Osteocyte (in vitro differentiated cells): ENCODE data around the gene SRGAP2C. TPM values are rescaled to one million over a fixed set of nuclear protein-coding genes. Genes with fewer than 3 reads are reported as not detected.
"Not testable (repeated sequence)": the region's sequence is repeated elsewhere in the genome, so short reads cannot be mapped to it uniquely, and the experiment has no call there.

ENCODE experiments used
- DNase-seq: peaks from one replicate; pipeline ENCODE4 v3.0.0; 2021; ENCODE audit warnings: mixed read lengths; ENCODE audit not compliant: unreplicated experiment; ENCODE audit errors: extremely low spot score
- H3K27ac Mint-ChIP-seq: one replicate; pipeline ENCODE4 v1.8.0; 2021; ENCODE audit warnings: mild to moderate bottlenecking, mixed read lengths; ENCODE audit not compliant: unreplicated experiment
- H3K27me3 Mint-ChIP-seq: one replicate; pipeline ENCODE4 v1.8.0; 2021; ENCODE audit warnings: mixed read lengths; ENCODE audit not compliant: unreplicated experiment
- H3K36me3 Mint-ChIP-seq: one replicate; pipeline ENCODE4 v1.8.0; 2021; ENCODE audit warnings: mixed read lengths; ENCODE audit not compliant: unreplicated experiment
- H3K4me1 Mint-ChIP-seq: one replicate; pipeline ENCODE4 v1.8.0; 2021; ENCODE audit warnings: mixed read lengths; ENCODE audit not compliant: unreplicated experiment
- H3K4me3 Mint-ChIP-seq: one replicate; pipeline ENCODE4 v1.8.0; 2021; ENCODE audit warnings: mild to moderate bottlenecking, moderate library complexity, mixed read lengths; ENCODE audit not compliant: unreplicated experiment
- H3K9me3 Mint-ChIP-seq: one replicate; pipeline ENCODE4 v1.8.0; 2021; ENCODE audit warnings: mixed read lengths; ENCODE audit not compliant: unreplicated experiment
- total RNA-seq: library from RNA; stranded (reverse); gene quantifications from 2 replicates; pipeline ENCODE4 v1.2.1, GENCODE V29; 2021

SRGAP2C gene
- total RNA-seq, 1 donor from 2014 or later: 45.4 TPM

- H3K4me3 Mint-ChIP-seq, H3K36me3 Mint-ChIP-seq, H3K4me1 Mint-ChIP-seq, DNase-seq, H3K27ac Mint-ChIP-seq, H3K27me3 Mint-ChIP-seq, H3K9me3 Mint-ChIP-seq: not testable (repeated sequence)
Measured at GRCh38 chr1:121214544-121215156, 29.9 kb downstream of the SRGAP2C start.

DNA sequence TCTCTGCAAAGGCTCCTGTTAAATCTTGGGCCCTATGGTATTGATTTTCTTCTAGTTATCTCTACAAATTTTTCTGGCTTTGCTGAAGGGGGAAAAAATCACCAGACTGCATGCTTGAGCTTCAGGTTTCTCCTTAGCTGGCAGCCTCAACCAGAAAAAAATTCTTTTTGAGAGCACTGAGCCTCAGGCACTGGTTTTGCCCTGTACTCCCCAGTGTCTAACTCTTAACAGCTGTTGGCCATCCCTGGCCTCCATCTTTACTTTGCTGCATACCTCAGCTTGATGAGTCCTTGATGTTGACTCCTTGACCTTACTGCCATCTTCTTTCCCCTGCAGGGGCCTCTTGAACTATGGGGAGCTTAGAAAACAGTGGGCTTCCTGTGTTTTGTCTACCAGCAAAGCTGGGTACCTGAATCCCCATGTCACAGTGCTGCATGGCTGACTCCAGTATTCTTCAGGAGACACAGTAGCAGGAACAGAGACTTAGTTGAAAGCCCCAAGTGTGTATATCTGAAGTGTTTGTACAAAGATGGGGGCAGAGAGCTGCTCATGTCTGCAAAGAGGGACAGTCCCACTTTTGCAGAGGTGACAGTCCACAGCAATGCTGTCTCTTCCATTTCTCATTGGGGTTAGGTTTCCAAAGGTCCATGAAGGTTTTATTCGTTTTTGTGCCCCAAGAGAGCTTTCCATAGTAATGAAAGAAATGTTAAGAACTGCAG is 31.1 kb downstream of the SRGAP2C start:
- H3K4me1 Mint-ChIP-seq, H3K9me3 Mint-ChIP-seq, DNase-seq, H3K27me3 Mint-ChIP-seq, H3K27ac Mint-ChIP-seq, H3K36me3 Mint-ChIP-seq, H3K4me3 Mint-ChIP-seq: not testable (repeated sequence)

DNA sequence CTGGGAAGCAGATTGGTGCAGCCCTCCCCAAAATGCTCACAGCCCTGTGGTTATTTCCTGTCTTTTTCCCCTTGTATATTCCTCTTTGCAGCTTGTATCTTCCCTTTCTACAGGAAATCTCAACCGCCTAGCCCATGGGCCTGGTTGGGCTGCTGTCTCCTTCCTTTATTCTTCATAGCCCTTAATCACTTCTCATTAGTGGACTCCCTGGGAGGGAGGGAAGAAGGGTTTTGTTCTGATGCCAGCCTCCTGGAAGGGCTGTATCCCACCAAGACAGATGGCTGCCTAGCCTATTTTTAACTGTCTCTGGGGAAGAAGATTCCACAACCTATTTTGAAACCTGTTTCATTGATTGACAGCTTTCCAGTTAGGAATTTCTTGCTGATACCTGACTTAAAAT is 31.9 kb downstream of the SRGAP2C start:
- not testable (repeated sequence) for H3K27me3 Mint-ChIP-seq

DNA sequence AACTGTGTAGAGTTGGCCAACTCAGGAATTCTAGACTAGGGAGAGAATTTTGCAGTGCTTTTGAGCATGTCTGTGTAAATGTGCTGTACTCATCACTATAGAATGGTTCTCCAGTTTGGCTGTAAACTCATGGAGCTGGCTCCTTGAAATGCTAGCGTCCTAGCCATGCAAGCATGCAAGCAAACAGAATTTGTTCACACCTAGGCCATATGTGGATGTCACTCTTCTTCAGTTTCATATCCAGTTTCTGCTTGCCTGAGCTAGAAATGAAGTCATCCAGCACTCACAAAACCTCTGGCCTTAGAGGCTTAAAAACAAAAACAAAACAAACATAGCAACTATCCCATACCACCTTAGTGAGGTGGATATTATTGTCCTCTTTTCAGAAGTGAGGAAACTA is 37.0 kb downstream of the SRGAP2C start:
- not testable (repeated sequence) for H3K9me3 Mint-ChIP-seq, H3K27ac Mint-ChIP-seq, H3K36me3 Mint-ChIP-seq, H3K27me3 Mint-ChIP-seq, H3K4me3 Mint-ChIP-seq, DNase-seq, H3K4me1 Mint-ChIP-seq

More for the DNA sequence above, 31.9 kb downstream of the SRGAP2C start:
- H3K9me3 Mint-ChIP-seq, H3K36me3 Mint-ChIP-seq, DNase-seq, H3K27ac Mint-ChIP-seq, H3K4me3 Mint-ChIP-seq, H3K4me1 Mint-ChIP-seq: not testable (repeated sequence)

- H3K9me3 Mint-ChIP-seq, H3K27me3 Mint-ChIP-seq, DNase-seq, H3K27ac Mint-ChIP-seq, H3K4me3 Mint-ChIP-seq, H3K4me1 Mint-ChIP-seq, H3K36me3 Mint-ChIP-seq: not testable (repeated sequence)
Measured at GRCh38 chr1:121224714-121225113, 39.9 kb downstream of the SRGAP2C start.

- not testable (repeated sequence) for DNase-seq, H3K9me3 Mint-ChIP-seq, H3K4me3 Mint-ChIP-seq, H3K27ac Mint-ChIP-seq, H3K4me1 Mint-ChIP-seq, H3K36me3 Mint-ChIP-seq, H3K27me3 Mint-ChIP-seq
Measured at GRCh38 chr1:121226295-121226904, 41.6 kb downstream of the SRGAP2C start.

- H3K4me3 Mint-ChIP-seq, DNase-seq, H3K36me3 Mint-ChIP-seq, H3K27ac Mint-ChIP-seq, H3K27me3 Mint-ChIP-seq, H3K4me1 Mint-ChIP-seq, H3K9me3 Mint-ChIP-seq: not testable (repeated sequence)
Measured at GRCh38 chr1:121226925-121227324, 42.1 kb downstream of the SRGAP2C start.

GRCh38 chr1:121227544-121228330 is 43.0 kb downstream of the SRGAP2C start:
- DNase-seq, H3K9me3 Mint-ChIP-seq, H3K36me3 Mint-ChIP-seq, H3K4me1 Mint-ChIP-seq, H3K27me3 Mint-ChIP-seq, H3K27ac Mint-ChIP-seq, H3K4me3 Mint-ChIP-seq: not testable (repeated sequence)

- DNase-seq, H3K27me3 Mint-ChIP-seq, H3K4me3 Mint-ChIP-seq, H3K9me3 Mint-ChIP-seq, H3K36me3 Mint-ChIP-seq, H3K4me1 Mint-ChIP-seq, H3K27ac Mint-ChIP-seq: not testable (repeated sequence)
Measured at GRCh38 chr1:121230636-121231035, 45.9 kb downstream of the SRGAP2C start.

GRCh38 chr1:121232445-121233125 is 47.8 kb downstream of the SRGAP2C start:
- not testable (repeated sequence) for H3K4me1 Mint-ChIP-seq, DNase-seq, H3K27me3 Mint-ChIP-seq, H3K36me3 Mint-ChIP-seq, H3K9me3 Mint-ChIP-seq, H3K4me3 Mint-ChIP-seq, H3K27ac Mint-ChIP-seq

GRCh38 chr1:121234090-121234759 is 49.5 kb downstream of the SRGAP2C start:
- not testable (repeated sequence) for H3K27me3 Mint-ChIP-seq, DNase-seq, H3K36me3 Mint-ChIP-seq, H3K9me3 Mint-ChIP-seq, H3K4me3 Mint-ChIP-seq, H3K27ac Mint-ChIP-seq, H3K4me1 Mint-ChIP-seq
